GM12878 (cell line): ENCODE results near the gene TTLL8. TPM values are rescaled to one million over a fixed set of nuclear protein-coding genes. Genes with fewer than 3 reads are reported as not detected.

ENCODE experiments used
- ATAC-seq: fragments of 200-7000 bp; cut with Tn5 transposase; 3 replicates; pipeline ENCODE4 v1.9.1; 2020; ENCODE audit warnings: mild to moderate bottlenecking, moderate library complexity
- BruUV-seq: library from RNA; stranded (reverse); fragments of 400-500 nt; replicated peaks from 2 replicates; lab custom pipeline; 2021; lab: Mats Ljungman, UMichigan
- CTCF ChIA-PET: fragments of 300-600 bp; sonication (Branson Sonifier 250); formaldehyde crosslinking; extraction: SDS; loops from one replicate; lab custom pipeline; 2021; ENCODE audit warnings: inconsistent platforms; lab: Yijun Ruan, JAX
- POLR2A ChIA-PET: fragments of 350-600 bp; formaldehyde crosslinking; extraction: SDS; loops from one replicate; lab custom pipeline; 2021; ENCODE audit warnings: inconsistent platforms; lab: Charles Lee
- RAD21 ChIA-PET: fragments of 300-600 bp; sonication (Branson Sonifier 250); formaldehyde crosslinking; loops from one replicate; lab custom pipeline; 2023; ENCODE audit warnings: antibody characterized with exemption; ENCODE audit not compliant: unreplicated experiment; lab: Charles Lee
- SMC1A ChIA-PET: fragments of 300-600 bp; sonication (Branson Sonifier 250); formaldehyde crosslinking; loops from one replicate; lab custom pipeline; 2023; ENCODE audit not compliant: unreplicated experiment, uncharacterized antibody; lab: Charles Lee
- DNase-seq: peaks from one replicate; pipeline ENCODE4 v3.0.0-alpha.2; 2011; ENCODE audit warnings: low read depth, low spot score
- FAIRE-seq: peaks from 3 replicates; lab custom pipeline; 2011; peaks lifted over from hg19 to GRCh38; lab: Jason Lieb, UNC
- H2AFZ ChIP-seq: 2 replicates; pipeline ENCODE4 v1.6.0; 2011; ENCODE audit warnings: low read depth, low read length, control low read depth; ENCODE audit not compliant: control insufficient read depth
- H3K27ac ChIP-seq: 2 replicates; pipeline ENCODE4 v1.5.1; 2011; ENCODE audit warnings: control low read depth; ENCODE audit not compliant: control insufficient read depth, insufficient read depth
- H3K27me3 ChIP-seq, 2 experiments: replicated peaks in 1 of 2; 2 replicates each; pipeline versions ENCODE4 v1.6.0 to v1.6.1; 2011; ENCODE audit warnings: low read length in 1 of 2; ENCODE audit not compliant: control insufficient read depth in 2 of 2, insufficient read depth in 2 of 2
- H3K36me3 ChIP-seq, 2 experiments: 2 replicates each; pipeline ENCODE4 v1.5.1; 2011; ENCODE audit warnings: low read length in 1 of 2; ENCODE audit not compliant: control insufficient read depth in 2 of 2, insufficient read depth in 2 of 2
- H3K4me1 ChIP-seq: 2 replicates; pipeline ENCODE4 v1.6.1; 2011; ENCODE audit warnings: mild to moderate bottlenecking, low read length, moderate library complexity, mixed read lengths; ENCODE audit not compliant: control insufficient read depth, insufficient read depth
- H3K4me2 ChIP-seq: 2 replicates; pipeline ENCODE4 v1.6.0; 2011; ENCODE audit warnings: control low read depth; ENCODE audit not compliant: control insufficient read depth, insufficient read depth
- H3K4me3 ChIP-seq: fragments of 200-600 bp; sonication (generic); 2 replicates; pipeline ENCODE4 v1.5.1; 2016
- H3K79me2 ChIP-seq: 2 replicates; pipeline ENCODE4 v1.6.0; 2011; ENCODE audit warnings: low read length; ENCODE audit not compliant: control insufficient read depth, insufficient read depth
- H3K9ac ChIP-seq: 2 replicates; pipeline ENCODE4 v1.8.0; 2011; ENCODE audit warnings: low read length, control low read depth, mixed read lengths; ENCODE audit not compliant: control insufficient read depth, insufficient read depth
- H3K9me3 ChIP-seq: replicated peaks from 3 replicates; pipeline ENCODE4 v1.5.1; 2011; ENCODE audit warnings: mild to moderate bottlenecking, low read length; ENCODE audit not compliant: control insufficient read depth, insufficient read depth
- H4K20me1 ChIP-seq: 2 replicates; pipeline ENCODE4 v1.6.0; 2011; ENCODE audit not compliant: control insufficient read depth, insufficient read depth
- ATF7 ChIP-seq: fragments of 450-650 bp; IDR thresholded peaks from 2 replicates; pipeline ENCODE4 v1.6.1; 2016; ENCODE audit warnings: low read depth, mild to moderate bottlenecking
- BMI1 ChIP-seq: fragments of 450-650 bp; IDR thresholded peaks from 2 replicates; pipeline ENCODE4 v1.6.1; 2016; ENCODE audit warnings: mild to moderate bottlenecking, moderate library complexity, borderline replicate concordance
- CREB1 ChIP-seq: IDR thresholded peaks from 2 replicates; pipeline ENCODE4 v1.6.1; 2012; ENCODE audit warnings: low read depth, mild to moderate bottlenecking, inconsistent platforms
- E2F8 ChIP-seq: fragments of 450-650 bp; IDR thresholded peaks from 2 replicates; pipeline ENCODE4 v1.6.1; 2018; ENCODE audit warnings: mild to moderate bottlenecking, low read depth, moderate library complexity; ENCODE audit not compliant: partially characterized antibody
- EP300 ChIP-seq, 2 experiments: fragments of 150-350 bp in 1 of 2; IDR thresholded peaks; 2 replicates each; pipeline ENCODE4 v1.6.1; 2011 to 2012; ENCODE audit warnings: low read depth in 2 of 2, low read length in 2 of 2, borderline replicate concordance in 1 of 2, improper control_type of control experiment in 1 of 2, inconsistent platforms in 1 of 2; ENCODE audit not compliant: control insufficient read depth in 1 of 2
- GATAD2B ChIP-seq: fragments of 450-650 bp; conservative IDR thresholded peaks from 2 replicates; pipeline ENCODE4 v1.6.1; 2017; ENCODE audit warnings: low read depth, mild to moderate bottlenecking, moderate library complexity
- HDAC6 ChIP-seq: fragments of 200-600 bp; sonication (generic); IDR thresholded peaks from one replicate; pipeline ENCODE4 v1.8.0; 2017; ENCODE audit warnings: antibody characterized with exemption; ENCODE audit not compliant: unreplicated experiment
- MAX ChIP-seq: IDR thresholded peaks from 2 replicates; pipeline ENCODE4 v1.6.1; 2012; ENCODE audit warnings: low read depth, low read length, improper control_type of control experiment
- MYC ChIP-seq: IDR thresholded peaks from 2 replicates; pipeline ENCODE4 v1.6.1; 2011; ENCODE audit warnings: mild to moderate bottlenecking, low read length, moderate library complexity, inconsistent platforms; ENCODE audit not compliant: insufficient read depth, insufficient replicate concordance, insufficient read length, severe bottlenecking
- NFXL1 ChIP-seq: fragments of 450-650 bp; IDR thresholded peaks from 2 replicates; pipeline ENCODE4 v1.6.1; 2017; ENCODE audit warnings: antibody characterized with exemption, mild to moderate bottlenecking, borderline replicate concordance
- POU2F2 ChIP-seq: IDR thresholded peaks from 3 replicates; pipeline ENCODE4 v1.6.1; 2011; ENCODE audit warnings: low read depth, mild to moderate bottlenecking, low read length, borderline replicate concordance
- YY1 ChIP-seq: IDR thresholded peaks from 2 replicates; pipeline ENCODE4 v1.6.1; 2011; ENCODE audit warnings: low read depth, mild to moderate bottlenecking, low read length
- ZBED1 ChIP-seq: IDR thresholded peaks from 2 replicates; pipeline ENCODE4 v1.6.1; 2016; ENCODE audit warnings: borderline replicate concordance
- ZBTB33 ChIP-seq: fragments of 450-650 bp; IDR thresholded peaks from 2 replicates; pipeline ENCODE4 v1.6.1; 2017; ENCODE audit warnings: mild to moderate bottlenecking
- ZSCAN29 ChIP-seq: fragments of 450-650 bp; IDR thresholded peaks from 2 replicates; pipeline ENCODE4 v1.6.1; 2017; ENCODE audit warnings: mild to moderate bottlenecking, moderate library complexity
- WGBS: methylation state at CpG from one replicate; pipeline ENCODE4 v1.1.6; 2016; ENCODE audit warnings: low lambda C conversion rate; ENCODE audit not compliant: insufficient replicate concordance, insufficient coverage; ENCODE audit errors: missing lambda C conversion rate; 5-methylcytosine and 5-hydroxymethylcytosine counted together
- in situ Hi-C: fragments of 300-500 bp; cut with MboI; formaldehyde crosslinking; loops from 9 replicates; pipeline ENCODE4 v1.14.3; 2018; ENCODE audit warnings: mixed read lengths
- intact Hi-C: fragments of 100-400 bp; cut with micrococcal nuclease; formaldehyde crosslinking; loops from one replicate; pipeline ENCODE4 v1.14.2; 2022; ENCODE audit not compliant: unreplicated experiment
- polyA plus RNA-seq, 11 experiments: library from polyadenylated mRNA; depleted of rRNA in 4 of 11; unstranded in 6 of 11; stranded (reverse) in 5 of 11; fragments of >200 nt; fragmentation: Nextera tagmentation in 4 of 11; fragmentation: Illumina TruSeq in 1 of 11; extraction: Ambion mirVana in 4 of 11; extraction: Trizol in 1 of 11; gene quantifications; 1 replicate in 1 of 11; 2 replicates in 10 of 11; pipeline versions ENCODE4 v1.2.1 to v1.2.3, GENCODE V29; 2011 to 2016; ENCODE audit warnings: inconsistent platforms in 2 of 11, missing spikeins in 2 of 11, low read depth in 1 of 11
- total RNA-seq, 4 experiments: library from RNA; depleted of rRNA in 3 of 4; stranded (reverse); fragments of >200 nt in 3 of 4; fragmentation: Illumina TruSeq in 1 of 4; extraction: Trizol in 1 of 4; gene quantifications; 2 replicates each; pipeline versions ENCODE4 v1.2.1 to v1.2.3, GENCODE V29; 2013 to 2021

Gene TTLL8
- total and polyA plus RNA-seq, 10 of the 15 experiments (the other 5 are each of a cell fraction or from before 2014, with no cell fraction given), result not detected

- TF ChIP-seq E2F8, result no peak
- TF ChIP-seq ZSCAN29, result no peak
- no peak for TF ChIP-seq HDAC6
- no peak for TF ChIP-seq GATAD2B
- no peak for TF ChIP-seq POU2F2
- no peak for TF ChIP-seq MAX
These were observed 63.6 kb downstream of the TTLL8 start (continued) for GRCh38 chr22:49994361-49995040.

DNA sequence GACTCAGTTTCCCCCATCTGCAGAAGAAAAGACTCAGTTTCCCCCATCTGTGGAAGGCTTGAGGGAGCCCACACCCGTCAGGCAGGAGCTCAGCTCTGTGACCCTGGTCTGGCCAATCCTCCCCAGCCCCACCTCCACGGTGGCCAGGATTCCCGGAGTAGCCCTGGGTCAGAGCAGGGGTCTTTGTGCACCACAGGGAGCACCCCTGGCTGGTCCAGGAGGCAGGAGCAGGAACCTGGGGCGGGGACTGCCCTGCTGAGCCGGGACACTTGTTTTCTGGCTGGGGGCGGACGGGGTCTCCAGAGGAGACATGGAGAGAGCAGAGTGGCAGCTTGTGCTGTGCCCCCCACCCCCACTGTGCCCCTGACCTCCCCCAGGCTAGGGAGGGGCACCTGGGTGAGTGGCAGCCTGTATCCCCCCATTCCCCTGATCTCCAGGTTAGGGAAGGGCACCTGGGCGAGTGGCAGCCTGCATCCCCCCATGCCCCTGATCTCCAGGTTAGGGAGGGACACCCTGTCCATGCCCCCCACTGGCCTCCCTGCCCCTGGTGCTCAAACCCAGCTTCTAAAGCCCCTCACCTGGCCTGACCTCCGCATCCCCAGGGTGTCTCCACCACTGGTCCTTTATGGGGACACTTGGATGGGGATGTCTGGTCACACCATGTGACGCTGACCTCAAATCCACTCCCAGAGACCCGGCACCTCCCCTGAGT is 64.3 kb downstream of the TTLL8 start:
- ChIA-PET SMC1A (interaction anchor here (0.7 to 3.9 kb wide), 7 partner anchors 10 to 226 kb away, joined by 3 to 30 read pairs (median 4); no protein-coding TSS in a partner anchor), RAD21 (interaction anchor here (1.0 to 4.3 kb wide), 9 partner anchors 11 to 69 kb away, joined by 3 to 29 read pairs (median 3); no protein-coding TSS in a partner anchor), CTCF (interaction anchor here (0.8 to 4.5 kb wide), 13 partner anchors 11 to 226 kb away, joined by 3 to 47 read pairs (median 4); no protein-coding TSS in a partner anchor), POLR2A (interaction anchor here (1.2 kb wide), 1 partner anchor 24 kb away, joined by 3 read pairs; no protein-coding TSS in a partner anchor)
- Histone ChIP-seq H3K9ac (no peak overlapping the region), H3K79me2 (no peaks in the 10 kb centered on the region), H2AFZ (no peak overlapping the region), H3K4me1 (no peaks in the 10 kb centered on the region), H3K27me3 (no peaks in the 10 kb centered on the region; a peak in 1 of 4 replicates), H3K4me3 (no peak overlapping the region), H4K20me1 (no peaks in the 10 kb centered on the region), H3K27ac (no peak overlapping the region), H3K36me3 (no peaks in the 10 kb centered on the region), H3K9me3 (no peaks in the 10 kb centered on the region; the same call in 2 of the 3 replicates), H3K4me2 (no peak overlapping the region)
- no peak; the same call in 2 of the 3 replicates for ATAC-seq
- in situ Hi-C loops (no loop called here), intact Hi-C loops (loop anchor here (1.0 kb wide), 2 partner anchors 36 to 63 kb away; no protein-coding TSS in a partner anchor)
- DNase-seq, result no peak
- no peak for FAIRE-seq
- WGBS, result 39% methylated on average over 10 of the region's 11 CpGs
- BruUV-seq, result no TSS peak
- TF ChIP-seq EP300 (IDR thresholded peaks at IDR 0.05; ENCODE audit: borderline replicate concordance in 1 of 2, control insufficient read depth in 1 of 2, low read depth in 2 of 2, low read length in 2 of 2) (no peak), YY1 (no peak), ZBED1 (no peak), CREB1 (no peak), ZBTB33 (no peak), MYC (no peak), BMI1 (no peak), NFXL1 (no peak), ATF7 (no peak)
